IMR-90 (cell line): Measurements from ENCODE around the gene GJB5. TPM values are rescaled to one million over a fixed set of nuclear protein-coding genes. Genes with fewer than 3 reads are reported as not detected.

Experiments
- ATAC-seq: fragments of 200-7000 bp; cut with Tn5 transposase; 2 replicates; pipeline ENCODE4 v1.9.1; 2020; ENCODE audit warnings: low read depth, mild to moderate bottlenecking, moderate library complexity
- BruUV-seq: library from RNA; stranded (reverse); fragments of 400-500 nt; replicated peaks from 2 replicates; lab custom pipeline; 2021; lab: Mats Ljungman, UMichigan
- CTCF ChIA-PET: fragments of 300-600 bp; formaldehyde crosslinking; extraction: SDS; loops from one replicate; lab custom pipeline; 2021; ENCODE audit warnings: antibody characterized with exemption; lab: Yijun Ruan, JAX
- POLR2A ChIA-PET: fragments of 300-600 bp; sonication (Branson Sonifier 250); formaldehyde crosslinking; loops from one replicate; lab custom pipeline; 2022; ENCODE audit warnings: antibody characterized with exemption; ENCODE audit not compliant: unreplicated experiment; lab: Charles Lee
- DNase-seq: peaks from one replicate; pipeline ENCODE4 v3.0.0; 2013
- H2AFZ ChIP-seq: replicated peaks from 2 replicates; pipeline ENCODE3; 2013; ENCODE audit warnings: low read length, mild to moderate bottlenecking; ENCODE audit not compliant: poor library complexity
- H2AK5ac ChIP-seq: 2 replicates; pipeline ENCODE4 v1.6.1; 2013; ENCODE audit warnings: low read depth, low read length, inconsistent platforms
- H2AK9ac ChIP-seq: replicated peaks from 2 replicates; pipeline ENCODE3; 2013; ENCODE audit warnings: mild to moderate bottlenecking, low read depth, low read length, moderate library complexity; ENCODE audit not compliant: poor library complexity
- H2BK120ac ChIP-seq: 2 replicates; pipeline ENCODE4 v1.6.1; 2013; ENCODE audit warnings: low read depth, low read length, inconsistent platforms
- H2BK15ac ChIP-seq: 3 replicates; pipeline ENCODE4 v1.6.1; 2013; ENCODE audit warnings: low read depth, low read length, inconsistent platforms
- H2BK20ac ChIP-seq: 2 replicates; pipeline ENCODE4 v1.6.1; 2013; ENCODE audit warnings: low read depth, mild to moderate bottlenecking, inconsistent platforms, low read length, moderate library complexity
- H2BK5ac ChIP-seq: 2 replicates; pipeline ENCODE4 v1.6.1; 2013; ENCODE audit warnings: mild to moderate bottlenecking, low read depth, low read length, inconsistent platforms; ENCODE audit not compliant: poor library complexity, severe bottlenecking
- H3K14ac ChIP-seq: replicated peaks from 2 replicates; pipeline ENCODE4 v1.6.1; 2013; ENCODE audit warnings: low read depth, low read length, inconsistent platforms
- H3K18ac ChIP-seq: 2 replicates; pipeline ENCODE4 v1.6.1; 2013; ENCODE audit warnings: low read depth, low read length, control low read depth
- H3K23ac ChIP-seq: 2 replicates; pipeline ENCODE4 v1.6.1; 2013; ENCODE audit warnings: low read depth, low read length, inconsistent platforms
- H3K27ac ChIP-seq: 2 replicates; pipeline ENCODE4 v1.5.1; 2013; ENCODE audit warnings: mild to moderate bottlenecking, control low read depth, low read length; ENCODE audit not compliant: insufficient read depth
- H3K27me3 ChIP-seq: 2 replicates; pipeline ENCODE4 v1.6.1; 2013; ENCODE audit warnings: low read length; ENCODE audit not compliant: control insufficient read depth, insufficient read depth
- H3K36me3 ChIP-seq: 2 replicates; pipeline ENCODE4 v1.6.1; 2013; ENCODE audit warnings: low read length, mixed read lengths; ENCODE audit not compliant: control insufficient read depth, insufficient read depth
- H3K4ac ChIP-seq: 2 replicates; pipeline ENCODE4 v1.6.1; 2013; ENCODE audit warnings: low read depth, low read length, inconsistent platforms
- H3K4me1 ChIP-seq: 2 replicates; pipeline ENCODE4 v1.6.1; 2013; ENCODE audit warnings: low read length, mixed read lengths; ENCODE audit not compliant: control insufficient read depth, insufficient read depth
- H3K4me2 ChIP-seq: 2 replicates; pipeline ENCODE4 v1.6.1; 2013; ENCODE audit warnings: low read depth, mild to moderate bottlenecking, control low read depth, low read length, moderate library complexity
- H3K4me3 ChIP-seq: 2 replicates; pipeline ENCODE4 v1.5.1; 2013; ENCODE audit warnings: low read depth, mild to moderate bottlenecking, control low read depth, low read length, moderate library complexity; ENCODE audit not compliant: insufficient read depth
- H3K56ac ChIP-seq: 2 replicates; pipeline ENCODE4 v1.6.1; 2013; ENCODE audit warnings: low read length, inconsistent platforms; ENCODE audit not compliant: insufficient read depth; ENCODE audit errors: extremely low read depth
- H3K79me1 ChIP-seq, 2 experiments: 2 replicates each; pipeline ENCODE4 v1.6.1; 2013; ENCODE audit warnings: low read length in 2 of 2, inconsistent platforms in 1 of 2, low read depth in 1 of 2
- H3K9ac ChIP-seq: 2 replicates; pipeline ENCODE4 v1.6.1; 2013; ENCODE audit warnings: low read depth, low read length, control low read depth
- H3K9me1 ChIP-seq: 2 replicates; pipeline ENCODE4 v1.6.1; 2013; ENCODE audit warnings: low read length, inconsistent platforms; ENCODE audit not compliant: insufficient read depth
- H3K9me3 ChIP-seq: 2 replicates; pipeline ENCODE4 v1.6.1; 2013; ENCODE audit warnings: low read length; ENCODE audit not compliant: control insufficient read depth, insufficient read depth
- H4K20me1 ChIP-seq: 2 replicates; pipeline ENCODE4 v1.6.1; 2013; ENCODE audit warnings: low read length, inconsistent platforms; ENCODE audit not compliant: insufficient read depth
- H4K5ac ChIP-seq: 2 replicates; pipeline ENCODE4 v1.6.1; 2013; ENCODE audit warnings: mild to moderate bottlenecking, low read depth, low read length, control low read depth
- H4K8ac ChIP-seq, 2 experiments: 2 replicates each; pipeline ENCODE4 v1.6.1; 2013; ENCODE audit warnings: low read depth in 2 of 2, low read length in 2 of 2, control low read depth in 1 of 2, inconsistent platforms in 1 of 2
- H4K91ac ChIP-seq: 2 replicates; pipeline ENCODE4 v1.6.1; 2013; ENCODE audit warnings: low read depth, low read length, inconsistent platforms; ENCODE audit not compliant: insufficient read depth
- BHLHE40 ChIP-seq: fragments of 150-350 bp; IDR thresholded peaks from 2 replicates; pipeline ENCODE4 v1.6.1; 2016; ENCODE audit warnings: mild to moderate bottlenecking, low read depth, low read length
- CEBPB ChIP-seq: IDR thresholded peaks from 2 replicates; pipeline ENCODE4 v1.6.1; 2012; ENCODE audit warnings: low read depth, low read length, improper control_type of control experiment
- CHD1 ChIP-seq: IDR thresholded peaks from 2 replicates; pipeline ENCODE4 v1.6.1; 2012; ENCODE audit warnings: low read depth, low read length, improper control_type of control experiment
- FOS ChIP-seq: fragments of 150-350 bp; IDR thresholded peaks from 2 replicates; pipeline ENCODE4 v1.6.1; 2016; ENCODE audit warnings: low read depth, low read length
- MAFK ChIP-seq: IDR thresholded peaks from 2 replicates; pipeline ENCODE4 v1.6.1; 2012; ENCODE audit warnings: low read depth, low read length, improper control_type of control experiment
- MAZ ChIP-seq: IDR thresholded peaks from 2 replicates; pipeline ENCODE4 v1.6.1; 2012; ENCODE audit warnings: low read depth, mild to moderate bottlenecking, low read length, improper control_type of control experiment, moderate library complexity, borderline replicate concordance
- NFE2L2 ChIP-seq: fragments of 150-350 bp; IDR thresholded peaks from 2 replicates; pipeline ENCODE4 v1.6.1; 2016; ENCODE audit warnings: low read depth, mild to moderate bottlenecking, low read length
- POLR2A ChIP-seq: IDR thresholded peaks from 2 replicates; pipeline ENCODE4 v1.6.1; 2012; ENCODE audit warnings: mild to moderate bottlenecking, low read depth, low read length
- RAD21 ChIP-seq: IDR thresholded peaks from 2 replicates; pipeline ENCODE4 v1.6.1; 2012; ENCODE audit warnings: low read length, improper control_type of control experiment
- SMC3 ChIP-seq: fragments of 150-350 bp; IDR thresholded peaks from 2 replicates; pipeline ENCODE4 v1.6.1; 2016; ENCODE audit warnings: low read depth, mild to moderate bottlenecking, antibody characterized with exemption, low read length, moderate library complexity
- USF2 ChIP-seq: fragments of 150-350 bp; IDR thresholded peaks from 2 replicates; pipeline ENCODE4 v1.6.1; 2017; ENCODE audit warnings: mild to moderate bottlenecking, antibody characterized with exemption, low read length, low read depth
- WGBS, 2 experiments: methylation state at CpG; one replicate each; pipeline versions ENCODE4 v1.1.5 to v1.1.7; 2013; ENCODE audit warnings: missing lambda C conversion rate in 2 of 2; ENCODE audit not compliant: insufficient read length in 1 of 2; ENCODE audit errors: extremely low coverage in 2 of 2; 5-methylcytosine and 5-hydroxymethylcytosine counted together
- dilution Hi-C: fragments of 300-500 bp; cut with HindIII; formaldehyde crosslinking; loops from one replicate; pipeline ENCODE4 v1.14.3; 2018; ENCODE audit warnings: low sequenced_read_pairs; ENCODE audit not compliant: unreplicated experiment
- in situ Hi-C: fragments of 300-500 bp; cut with MboI; formaldehyde crosslinking; loops from 3 replicates; pipeline ENCODE4 v1.14.3; 2019; ENCODE audit warnings: low sequenced_read_pairs, inconsistent platforms, mixed read lengths
- intact Hi-C: fragments of 100-400 bp; cut with micrococcal nuclease; formaldehyde crosslinking; loops from 2 replicates; pipeline ENCODE4 v1.10.0; 2022
- polyA plus RNA-seq, 3 experiments: library from polyadenylated mRNA; depleted of rRNA; stranded (reverse); fragments of >200 nt; gene quantifications; 2 replicates each; pipeline ENCODE4 v1.2.3, GENCODE V29; 2012; ENCODE audit warnings: low replicate concordance in 1 of 3
- total RNA-seq: library from RNA; depleted of rRNA; stranded (reverse); fragments of >200 nt; gene quantifications from 2 replicates; pipeline ENCODE4 v1.2.3, GENCODE V29; 2012
- TF ChIP-seq, protein P1 (sequence below): conservative IDR thresholded peaks from 2 replicates; pipeline ENCODE4 v1.5.1; 2012; ENCODE audit warnings: mild to moderate bottlenecking, low read depth, low read length, improper control_type of control experiment

GJB5 gene
- total and polyA plus RNA-seq, 2 of the 4 experiments (the other 2 are of a cell fraction): 0.10 TPM; not detected in 1

- Histone ChIP-seq H2BK120ac (no peak overlapping the region), H2BK20ac (no peak overlapping the region), H3K9me1 (no peaks in the 10 kb centered on the region), H4K91ac (no peak overlapping the region), H3K27ac (no peak overlapping the region), H2BK5ac (no peak overlapping the region), H3K4ac (no peak overlapping the region), H3K18ac (no peak overlapping the region), H2AK5ac (no peak overlapping the region), H2BK15ac (no peak overlapping the region), H3K14ac (no peak overlapping the region), H3K23ac (no peak overlapping the region), H3K27me3 (peaks cover 2% of the 10 kb centered on the region), H2AK9ac (no peak overlapping the region), H3K9ac (no peak overlapping the region), H3K79me1 (no peaks in the 10 kb centered on the region), H3K4me1 (no peaks in the 10 kb centered on the region), H3K9me3 (no peaks in the 10 kb centered on the region), H2AFZ (no peak overlapping the region), H3K4me2 (no peak overlapping the region), H4K20me1 (no peaks in the 10 kb centered on the region), H4K5ac (no peak overlapping the region), H3K36me3 (no peaks in the 10 kb centered on the region), H4K8ac (no peak overlapping the region), H3K56ac (no peak overlapping the region), H3K4me3 (no peak overlapping the region)
- DNase-seq: peak; percentile 9
- no TSS peak for BruUV-seq
- intact Hi-C loops: no loop called here
- dilution Hi-C loops: no loop called here
- peak; percentile 27; the same call in 1 of the 2 replicates for ATAC-seq
- TF ChIP-seq POLR2A (no peak), BHLHE40 (no peak), NFE2L2 (no peak), CEBPB (no peak), MAZ (no peak), FOS (no peak), USF2 (no peak), RAD21 (no peak), CHD1 (no peak), SMC3 (no peak), MAFK (no peak)
- TF ChIP-seq, protein P1, sequence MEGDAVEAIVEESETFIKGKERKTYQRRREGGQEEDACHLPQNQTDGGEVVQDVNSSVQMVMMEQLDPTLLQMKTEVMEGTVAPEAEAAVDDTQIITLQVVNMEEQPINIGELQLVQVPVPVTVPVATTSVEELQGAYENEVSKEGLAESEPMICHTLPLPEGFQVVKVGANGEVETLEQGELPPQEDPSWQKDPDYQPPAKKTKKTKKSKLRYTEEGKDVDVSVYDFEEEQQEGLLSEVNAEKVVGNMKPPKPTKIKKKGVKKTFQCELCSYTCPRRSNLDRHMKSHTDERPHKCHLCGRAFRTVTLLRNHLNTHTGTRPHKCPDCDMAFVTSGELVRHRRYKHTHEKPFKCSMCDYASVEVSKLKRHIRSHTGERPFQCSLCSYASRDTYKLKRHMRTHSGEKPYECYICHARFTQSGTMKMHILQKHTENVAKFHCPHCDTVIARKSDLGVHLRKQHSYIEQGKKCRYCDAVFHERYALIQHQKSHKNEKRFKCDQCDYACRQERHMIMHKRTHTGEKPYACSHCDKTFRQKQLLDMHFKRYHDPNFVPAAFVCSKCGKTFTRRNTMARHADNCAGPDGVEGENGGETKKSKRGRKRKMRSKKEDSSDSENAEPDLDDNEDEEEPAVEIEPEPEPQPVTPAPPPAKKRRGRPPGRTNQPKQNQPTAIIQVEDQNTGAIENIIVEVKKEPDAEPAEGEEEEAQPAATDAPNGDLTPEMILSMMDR: no peak
- ChIA-PET CTCF (no interaction called here), POLR2A (no interaction called here)
- 39% methylated on average over 5 of the region's 8 CpGs; no CpG with 5 or more reads in 1 of the 2 experiments for WGBS, 2 experiments
- in situ Hi-C loops: no loop called here
Observed at GRCh38 chr1:34763142-34763781, 8.4 kb downstream of the GJB5 start.
